HG02884 (cell line): ENCODE measurements around the gene MICB.

Experiments
- ATAC-seq: cut with Tn5 transposase; IDR thresholded peaks from one replicate; pipeline ENCODE4 v1.9.1; 2021; ENCODE audit warnings: mild to moderate bottlenecking, moderate library complexity; ENCODE audit not compliant: unreplicated experiment

MICB gene

DNA sequence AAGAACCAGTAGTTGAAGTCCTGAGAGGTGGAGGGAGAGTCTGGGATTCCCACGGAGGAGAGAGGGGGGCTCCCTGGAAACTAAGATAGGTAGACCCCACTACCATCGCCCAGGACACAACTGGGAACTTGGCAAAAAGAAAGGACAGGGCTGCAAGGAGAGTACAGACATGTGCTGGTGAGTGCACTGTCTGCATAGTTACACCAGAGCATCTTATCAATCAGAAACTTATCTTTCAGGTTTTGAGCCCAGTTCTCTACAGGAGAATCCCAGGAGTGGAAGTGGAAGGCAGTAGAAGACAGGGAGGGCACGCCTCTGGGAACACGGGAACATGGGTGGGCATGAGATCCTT is 61.6 kb downstream of the MICB start:
- ATAC-seq, result no peak

DNA sequence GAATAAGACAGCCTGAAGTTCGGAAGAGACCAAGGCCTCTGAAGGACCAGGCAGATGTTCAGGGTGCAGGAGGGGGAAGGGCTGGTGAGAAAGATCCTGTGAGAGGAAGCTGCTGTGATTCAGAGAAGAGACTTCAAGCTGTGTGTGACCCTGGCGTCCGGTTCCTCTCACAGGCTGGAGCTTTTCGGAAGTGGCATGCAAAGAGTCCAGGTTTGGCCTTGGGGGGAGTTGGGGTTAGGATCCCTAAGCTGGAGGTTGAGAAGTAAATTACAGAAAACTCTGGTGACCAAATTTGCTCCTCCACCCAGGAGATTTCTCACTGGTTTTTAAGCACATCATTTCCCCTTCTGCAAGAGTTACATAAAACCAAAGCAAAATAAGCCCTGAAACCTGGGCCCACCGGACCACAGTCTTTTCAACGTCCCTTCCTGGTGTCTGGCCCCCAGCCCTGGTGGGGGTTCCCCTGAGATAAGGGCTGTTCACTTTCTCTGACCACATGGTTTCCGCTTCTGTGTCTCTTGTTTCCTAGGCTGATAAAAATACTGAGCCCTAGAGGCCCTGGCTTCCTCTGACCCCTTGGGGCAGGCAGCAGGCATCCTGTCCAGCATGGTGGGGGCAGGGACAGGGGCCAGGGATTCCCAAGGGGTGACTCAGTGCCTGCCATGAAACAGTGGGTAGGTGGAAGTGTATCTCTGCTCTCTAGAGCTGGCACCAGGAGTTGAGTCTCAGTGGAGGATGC is 62.2 kb downstream of the MICB start:
- ATAC-seq, result peak; percentile 58

- no peak for ATAC-seq
Observed at GRCh38 chr6:31560697-31561058, 62.7 kb downstream of the MICB start.
